Measurements from ENCODE around the gene TRIM29.

TRIM29 gene

GRCh38 chr11:120117991-120118390 lies 19.9 kb downstream of the TRIM29 start:
- in situ Hi-C loops (cut with MboI; ENCODE audit: low sequenced_read_pairs, unreplicated experiment), result no loop called here

GRCh38 chr11:120116966-120117365 lies 20.9 kb downstream of the TRIM29 start:
- in situ Hi-C loops (cut with MboI; ENCODE audit: low sequenced_read_pairs, unreplicated experiment), result no loop called here
- no peak for TF ChIP-seq CTCF (IDR thresholded peaks at IDR 0.05; ENCODE audit: borderline replicate concordance, control extremely low read depth, extremely low read depth, insufficient read depth, missing control alignments)
- DNase-seq (ENCODE audit: low spot score), result no peak

More at GRCh38 chr11:120117991-120118390, 19.9 kb downstream of the TRIM29 start:
- no peak for DNase-seq (ENCODE audit: low spot score)
- TF ChIP-seq CTCF (IDR thresholded peaks at IDR 0.05; ENCODE audit: borderline replicate concordance, control extremely low read depth, extremely low read depth, insufficient read depth, missing control alignments), result no peak

GRCh38 chr11:120115272-120116000 lies 22.5 kb downstream of the TRIM29 start:
- no peak for TF ChIP-seq CTCF (IDR thresholded peaks at IDR 0.05; ENCODE audit: borderline replicate concordance, control extremely low read depth, extremely low read depth, insufficient read depth, missing control alignments)
- DNase-seq (ENCODE audit: low spot score), result no peak
- in situ Hi-C loops (cut with MboI; ENCODE audit: low sequenced_read_pairs, unreplicated experiment), result no loop called here

- in situ Hi-C loops (cut with MboI; ENCODE audit: low sequenced_read_pairs, unreplicated experiment), result no loop called here
- no peak for TF ChIP-seq CTCF (IDR thresholded peaks at IDR 0.05; ENCODE audit: borderline replicate concordance, control extremely low read depth, extremely low read depth, insufficient read depth, missing control alignments)
- no peak for DNase-seq (ENCODE audit: low spot score)
These were observed 25.6 kb downstream of the TRIM29 start for GRCh38 chr11:120112174-120112796.

GRCh38 chr11:120109531-120109930 lies 28.4 kb downstream of the TRIM29 start:
- no peak for TF ChIP-seq CTCF (IDR thresholded peaks at IDR 0.05; ENCODE audit: borderline replicate concordance, control extremely low read depth, extremely low read depth, insufficient read depth, missing control alignments)
- DNase-seq (ENCODE audit: low spot score), result no peak
- in situ Hi-C loops (cut with MboI; ENCODE audit: low sequenced_read_pairs, unreplicated experiment), result loop anchor here (10.0 kb wide), 1 partner anchor 445 kb away; no protein-coding TSS in a partner anchor

- DNase-seq (ENCODE audit: low spot score), result no peak
- TF ChIP-seq CTCF (IDR thresholded peaks at IDR 0.05; ENCODE audit: borderline replicate concordance, control extremely low read depth, extremely low read depth, insufficient read depth, missing control alignments), result no peak
- in situ Hi-C loops (cut with MboI; ENCODE audit: low sequenced_read_pairs, unreplicated experiment), result loop anchor here (10.0 kb wide), 1 partner anchor 444 kb away; no protein-coding TSS in a partner anchor
These were observed 29.1 kb downstream of the TRIM29 start for GRCh38 chr11:120108785-120109168.

All from GM13976 (cell line).